ENCODE measurements around the gene SLC6A11. TPM values are rescaled to one million over a fixed set of nuclear protein-coding genes. Genes with fewer than 3 reads are reported as not detected.

The SLC6A11 gene
- total and polyA plus RNA-seq, 2 donors (not counting 1 experiment from before 2014, with no cell fraction given), result not detected

- no peaks in the 10 kb centered on the region for H3K4me1 ChIP-seq (ENCODE audit: control insufficient read depth in 2 of 2, insufficient read depth in 2 of 2, low read length in 2 of 2)
- no peaks in the 10 kb centered on the region for H4K20me1 ChIP-seq (ENCODE audit: control insufficient read depth, insufficient read depth, low read length, poor library complexity, severe bottlenecking)
- WGBS (ENCODE audit: insufficient coverage), result 53% methylated on average over 2 of the region's 3 CpGs
- CTCF ChIA-PET, result no interaction called here
- no peak overlapping the region for H3K4me2 ChIP-seq (replicated peaks; ENCODE audit: low read depth, low read length, poor library complexity, severe bottlenecking)
- DNase-seq (no peak), ATAC-seq (ENCODE audit: low read depth) (no peak)
- Mint-ChIP-seq H3K27ac (no peak overlapping the region), H3K4me3 (no peak overlapping the region), H3K9me3 (ENCODE audit: insufficient read depth) (no peaks in the 10 kb centered on the region), H3K4me1 (no peaks in the 10 kb centered on the region), H3K27me3 (peaks cover 14% of the 10 kb centered on the region)
- TF ChIP-seq EZH2 (IDR thresholded peaks at IDR 0.05; ENCODE audit: borderline replicate concordance, insufficient read depth, low read depth, low read length, poor library complexity, severe bottlenecking), result no peak
- no peak for TF ChIP-seq CTCF (IDR thresholded peaks at IDR 0.05)
- H3K27me3 ChIP-seq (replicated peaks in 1 of 4; ENCODE audit: control extremely low read depth in 1 of 4, control insufficient read depth in 3 of 4, insufficient read depth in 4 of 4, low read length in 3 of 4), result peaks cover 0 to 2% (median 0%) of the 10 kb centered on the region in 4 experiments
- H3K27ac ChIP-seq (ENCODE audit: low read length in 2 of 2), result no peak overlapping the region
- H3K9ac ChIP-seq (ENCODE audit: low read length), result no peak overlapping the region
- no peaks in the 10 kb centered on the region for H3K9me3 ChIP-seq (ENCODE audit: control extremely low read depth in 1 of 3, control insufficient read depth in 2 of 3, insufficient read depth in 1 of 3, low read length in 2 of 3)
- POLR2A ChIA-PET, result no interaction called here
- H2AFZ ChIP-seq (ENCODE audit: insufficient read depth, low read depth, low read length, poor library complexity, severe bottlenecking), result no peak overlapping the region
- H3K79me2 ChIP-seq (ENCODE audit: control insufficient read depth, insufficient read depth, low read length), result no peaks in the 10 kb centered on the region
- no peaks in the 10 kb centered on the region for H3K36me3 ChIP-seq (replicated peaks in 1 of 2; ENCODE audit: control extremely low read depth in 1 of 2, control insufficient read depth in 1 of 2, extremely low read depth in 1 of 2, insufficient read depth in 2 of 2, low read length in 1 of 2)
- no peak overlapping the region for H3K4me3 ChIP-seq (ENCODE audit: control extremely low read depth in 1 of 5, extremely low read depth in 1 of 5, insufficient read depth in 1 of 5, low read depth in 2 of 5, low read length in 4 of 5)
- intact Hi-C loops (cut with micrococcal nuclease), result no loop called here
Observed at GRCh38 chr3:10952525-10952924, 136.5 kb downstream of the SLC6A11 start.

GRCh38 chr3:10954740-10955139 lies 138.7 kb downstream of the SLC6A11 start:
- no peak overlapping the region for H3K4me2 ChIP-seq (replicated peaks; ENCODE audit: low read depth, low read length, poor library complexity, severe bottlenecking)
- no peaks in the 10 kb centered on the region for H4K20me1 ChIP-seq (ENCODE audit: control insufficient read depth, insufficient read depth, low read length, poor library complexity, severe bottlenecking)
- Mint-ChIP-seq H3K27ac (no peak overlapping the region), H3K4me3 (no peak overlapping the region), H3K27me3 (peaks cover 10% of the 10 kb centered on the region), H3K4me1 (no peaks in the 10 kb centered on the region), H3K9me3 (ENCODE audit: insufficient read depth) (no peaks in the 10 kb centered on the region)
- H3K9me3 ChIP-seq (ENCODE audit: control extremely low read depth in 1 of 3, control insufficient read depth in 2 of 3, insufficient read depth in 1 of 3, low read length in 2 of 3), result no peaks in the 10 kb centered on the region
- no peaks in the 10 kb centered on the region for H3K79me2 ChIP-seq (ENCODE audit: control insufficient read depth, insufficient read depth, low read length)
- no peak for DNase-seq
- H2AFZ ChIP-seq (ENCODE audit: insufficient read depth, low read depth, low read length, poor library complexity, severe bottlenecking), result no peak overlapping the region
- H3K27me3 ChIP-seq (replicated peaks in 1 of 4; ENCODE audit: control extremely low read depth in 1 of 4, control insufficient read depth in 3 of 4, insufficient read depth in 4 of 4, low read length in 3 of 4), result peaks cover 0 to 7% (median 0%) of the 10 kb centered on the region in 4 experiments
- 77% methylated on average over 3 of the region's 3 CpGs for WGBS (ENCODE audit: insufficient coverage)
- intact Hi-C loops (cut with micrococcal nuclease), result no loop called here
- ATAC-seq (ENCODE audit: low read depth), result no peak
- H3K9ac ChIP-seq (ENCODE audit: low read length), result no peak overlapping the region
- no peaks in the 10 kb centered on the region for H3K4me1 ChIP-seq (ENCODE audit: control insufficient read depth in 2 of 2, insufficient read depth in 2 of 2, low read length in 2 of 2)
- H3K4me3 ChIP-seq (ENCODE audit: control extremely low read depth in 1 of 5, extremely low read depth in 1 of 5, insufficient read depth in 1 of 5, low read depth in 2 of 5, low read length in 4 of 5), result no peak overlapping the region
- TF ChIP-seq EZH2 (IDR thresholded peaks at IDR 0.05; ENCODE audit: borderline replicate concordance, insufficient read depth, low read depth, low read length, poor library complexity, severe bottlenecking), result no peak
- ChIA-PET POLR2A (no interaction called here), CTCF (no interaction called here)
- no peaks in the 10 kb centered on the region for H3K36me3 ChIP-seq (replicated peaks in 1 of 2; ENCODE audit: control extremely low read depth in 1 of 2, control insufficient read depth in 1 of 2, extremely low read depth in 1 of 2, insufficient read depth in 2 of 2, low read length in 1 of 2)
- no peak overlapping the region for H3K27ac ChIP-seq (ENCODE audit: low read length in 2 of 2)

Measured in B cell (primary cell).